ENCODE measurements around the gene RABAC1. TPM values are rescaled to one million over a fixed set of nuclear protein-coding genes. Genes with fewer than 3 reads are reported as not detected.

RABAC1 gene
- total RNA-seq, 1 experiment from 2014 or later: 94.0 TPM

GRCh38 chr19:41923045-41923788, 35.9 kb downstream of the RABAC1 start:
- Histone ChIP-seq H3T11ph (ENCODE audit: low read length) (no peak overlapping the region), H4K20me1 (ENCODE audit: control insufficient read depth, insufficient read depth, insufficient read length) (peaks cover 3% of the 10 kb centered on the region), H3K56ac (ENCODE audit: insufficient read length, low read depth, low read length) (no peak overlapping the region), H3K79me2 (ENCODE audit: insufficient read depth, low read length) (no peaks in the 10 kb centered on the region), H2BK15ac (ENCODE audit: low read depth, low read length) (no peak overlapping the region), H3K9me3 (ENCODE audit: control insufficient read depth, low read depth, low read length) (no peaks in the 10 kb centered on the region), H4K5ac (ENCODE audit: insufficient read length, low read depth, low read length) (no peak overlapping the region), H2BK120ac (ENCODE audit: low read depth, low read length, poor library complexity, severe bottlenecking) (no peak overlapping the region), H3K14ac (ENCODE audit: insufficient read depth, low read length) (no peak overlapping the region), H2BK5ac (ENCODE audit: insufficient read length, low read length) (no peak overlapping the region), H3K27ac (ENCODE audit: insufficient read length, low read depth, low read length) (no peak overlapping the region), H3K9ac (ENCODE audit: extremely low read depth, insufficient read length, low read length) (no peak overlapping the region), H3K23ac (ENCODE audit: insufficient read length, low read depth, low read length) (no peak overlapping the region), H2BK20ac (ENCODE audit: low read depth, low read length, poor library complexity, severe bottlenecking) (no peak overlapping the region), H3K79me1 (ENCODE audit: insufficient read depth, low read depth, low read length, poor library complexity, severe bottlenecking) (no peaks in the 10 kb centered on the region), H2AFZ (ENCODE audit: low read length) (no peak overlapping the region), H3K4me2 (ENCODE audit: insufficient read depth, insufficient read length, low read length) (no peak overlapping the region), H4K8ac (replicated peaks; ENCODE audit: insufficient read length, low read depth, low read length) (no peak overlapping the region), H3K27me3 (ENCODE audit: insufficient read depth, low read length) (peaks cover 93% of the 10 kb centered on the region), H2BK12ac (ENCODE audit: insufficient read length, low read depth, low read length) (no peak overlapping the region), H4K91ac (ENCODE audit: insufficient read length, low read depth, low read length) (no peak overlapping the region), H2AK5ac (ENCODE audit: insufficient read length, low read length) (no peak overlapping the region), H3K23me2 (ENCODE audit: insufficient read length, low read depth, low read length, poor library complexity, severe bottlenecking) (peaks cover 2% of the 10 kb centered on the region), H3K18ac (ENCODE audit: insufficient read length, low read depth, low read length) (no peak overlapping the region), H3K4ac (ENCODE audit: low read depth, low read length) (no peak overlapping the region), H3K4me1 (ENCODE audit: insufficient read depth, low read length) (no peaks in the 10 kb centered on the region; the same call in 1 of the 2 replicates)
- no peak for TF ChIP-seq CTCF (conservative IDR thresholded peaks at IDR 0.05)
- Mint-ChIP-seq H3K4me1 (peaks cover 0 to 17% of the 10 kb centered on the region in 2 experiments; a peak in 2 of 4 replicates), H3K9me3 (no peaks in the 10 kb centered on the region; a peak in 2 of 5 replicates), H3K4me3 (no peak overlapping the region; a peak in 1 of 5 replicates), H3K27ac (no peak overlapping the region), H3K27me3 (ENCODE audit: low read depth) (peaks cover 16% of the 10 kb centered on the region), H3K36me3 (ENCODE audit: insufficient read depth in 1 of 3, low read depth in 3 of 3) (no peaks in the 10 kb centered on the region)
- no CpG with 5 or more reads among the region's 6 CpGs for WGBS (ENCODE audit: extremely low coverage, insufficient read length, low lambda C conversion rate)
- no peak for DNase-seq
